Cardiac muscle cell (in vitro differentiated cells and primary cell): ENCODE results near the gene TSHZ1. TPM values are rescaled to one million over a fixed set of nuclear protein-coding genes. Genes with fewer than 3 reads are reported as not detected.
"Not testable (repeated sequence)": the region's sequence is repeated elsewhere in the genome, so short reads cannot be mapped to it uniquely, and the experiment has no call there.

Experiments used
- DNase-seq, 2 donors: peaks; one replicate each; pipeline versions ENCODE4 v3.0.0 to v3.0.0-alpha.2; 2010 to 2017; ENCODE audit warnings: low read depth in 1 of 2, low spot score in 1 of 2
- H3K27ac ChIP-seq: fragments of 200-600 bp; sonication (generic); 2 replicates; pipeline ENCODE4 v1.5.1; 2016
- H3K27me3 ChIP-seq: fragments of 200-600 bp; sonication (generic); 2 replicates; pipeline ENCODE4 v1.6.0; 2016; ENCODE audit warnings: control low read depth
- H3K36me3 ChIP-seq: fragments of 200-600 bp; sonication (generic); 2 replicates; pipeline ENCODE4 v1.5.1; 2016; ENCODE audit warnings: control low read depth
- H3K4me1 ChIP-seq: fragments of 200-600 bp; sonication (generic); 2 replicates; pipeline ENCODE4 v1.8.1; 2017; ENCODE audit warnings: low read depth, mild to moderate bottlenecking, mixed run types
- H3K4me3 ChIP-seq: fragments of 200-600 bp; sonication (generic); 2 replicates; pipeline ENCODE4 v1.5.1; 2016; ENCODE audit warnings: mild to moderate bottlenecking
- H3K9me3 ChIP-seq: fragments of 200-600 bp; sonication (generic); 2 replicates; pipeline ENCODE4 v1.5.1; 2017; ENCODE audit warnings: low read depth, mild to moderate bottlenecking, control low read depth
- CTCF ChIP-seq: IDR thresholded peaks from 2 replicates; pipeline ENCODE4 v1.5.1; 2012; ENCODE audit warnings: low read depth, mild to moderate bottlenecking, low read length
- polyA plus RNA-seq: library from polyadenylated mRNA; unstranded; fragments of >200 nt; fragmentation: Nextera tagmentation; extraction: Ambion mirVana; gene quantifications from 2 replicates; pipeline ENCODE4 v1.2.1, GENCODE V29; 2016
- total RNA-seq: library from RNA; depleted of rRNA; stranded (reverse); fragments of >200 nt; gene quantifications from 2 replicates; pipeline ENCODE4 v1.2.3, GENCODE V29; 2016

The TSHZ1 gene
- total and polyA plus RNA-seq, 2 experiments from 2014 or later: 6.5 to 13.5 TPM

- no peak for TF ChIP-seq CTCF
- Histone ChIP-seq H3K27me3 (no peaks in the 10 kb centered on the region), H3K9me3 (no peaks in the 10 kb centered on the region), H3K27ac (no peak overlapping the region), H3K4me1 (no peaks in the 10 kb centered on the region), H3K36me3 (no peaks in the 10 kb centered on the region), H3K4me3 (no peak overlapping the region)
- DNase-seq: no peak
These were observed 27.1 kb upstream of the TSHZ1 start for GRCh38 chr18:75183524-75183923.

- Histone ChIP-seq H3K4me3 (no peak overlapping the region), H3K9me3 (no peaks in the 10 kb centered on the region), H3K27ac (no peak overlapping the region), H3K36me3 (no peaks in the 10 kb centered on the region), H3K4me1 (no peaks in the 10 kb centered on the region), H3K27me3 (no peaks in the 10 kb centered on the region)
- DNase-seq: no peak
- TF ChIP-seq CTCF: no peak
These were observed 26.6 kb upstream of the TSHZ1 start for GRCh38 chr18:75183973-75184493.

- Histone ChIP-seq H3K4me1 (no peaks in the 10 kb centered on the region), H3K4me3 (no peak overlapping the region), H3K36me3 (no peaks in the 10 kb centered on the region), H3K27ac (no peak overlapping the region), H3K27me3 (no peaks in the 10 kb centered on the region), H3K9me3 (no peaks in the 10 kb centered on the region)
- no peak for DNase-seq
- no peak for TF ChIP-seq CTCF
These were observed 25.1 kb upstream of the TSHZ1 start for GRCh38 chr18:75185460-75185859.

GRCh38 chr18:75187702-75188101, 22.9 kb upstream of the TSHZ1 start:
- H3K4me3 ChIP-seq, H3K36me3 ChIP-seq: not testable (repeated sequence)

GRCh38 chr18:75189696-75190095, 20.9 kb upstream of the TSHZ1 start:
- no peaks in the 10 kb centered on the region for H3K36me3 ChIP-seq
- H3K27me3 ChIP-seq: no peaks in the 10 kb centered on the region
- no peak for TF ChIP-seq CTCF
- H3K4me1 ChIP-seq: no peaks in the 10 kb centered on the region
- H3K27ac ChIP-seq: no peak overlapping the region
- H3K4me3 ChIP-seq: no peak overlapping the region
- no peak for DNase-seq
- no peaks in the 10 kb centered on the region for H3K9me3 ChIP-seq

More at GRCh38 chr18:75187702-75188101, 22.9 kb upstream of the TSHZ1 start:
- H3K4me1 ChIP-seq, H3K27ac ChIP-seq, H3K27me3 ChIP-seq, H3K9me3 ChIP-seq, DNase-seq: not testable (repeated sequence)

GRCh38 chr18:75192899-75193298, 17.7 kb upstream of the TSHZ1 start:
- Histone ChIP-seq H3K4me3 (no peak overlapping the region), H3K27ac (no peak overlapping the region), H3K36me3 (no peaks in the 10 kb centered on the region), H3K27me3 (no peaks in the 10 kb centered on the region), H3K4me1 (no peaks in the 10 kb centered on the region), H3K9me3 (no peaks in the 10 kb centered on the region)
- no peak for TF ChIP-seq CTCF
- DNase-seq: no peak
